Chondrocyte (in vitro differentiated cells): Measurements from ENCODE around the gene C1QTNF8. TPM values are rescaled to one million over a fixed set of nuclear protein-coding genes. Genes with fewer than 3 reads are reported as not detected.

Experiments
- DNase-seq: peaks from one replicate; pipeline ENCODE4 v3.0.0; 2021; ENCODE audit warnings: mixed read lengths, low spot score
- H3K27ac Mint-ChIP-seq: one replicate; pipeline ENCODE4 v1.8.0; 2021; ENCODE audit warnings: mild to moderate bottlenecking, moderate library complexity, mixed read lengths; ENCODE audit not compliant: unreplicated experiment
- H3K27me3 Mint-ChIP-seq: 2 replicates; pipeline ENCODE4 v1.8.0; 2021; ENCODE audit warnings: low read depth, mixed read lengths
- H3K36me3 Mint-ChIP-seq: 2 replicates; pipeline ENCODE4 v1.8.0; 2021; ENCODE audit warnings: low read depth, mixed read lengths
- H3K4me1 Mint-ChIP-seq: 2 replicates; pipeline ENCODE4 v1.8.0; 2021; ENCODE audit warnings: low read depth, mild to moderate bottlenecking, mixed read lengths
- H3K4me3 Mint-ChIP-seq: one replicate; pipeline ENCODE4 v1.8.0; 2021; ENCODE audit warnings: mild to moderate bottlenecking, moderate library complexity, mixed read lengths; ENCODE audit not compliant: unreplicated experiment
- H3K9me3 Mint-ChIP-seq: 2 replicates; pipeline ENCODE4 v1.8.0; 2021; ENCODE audit warnings: low read depth, mixed read lengths
- CTCF ChIP-seq: fragments of 200-600 bp; sonication (generic); IDR thresholded peaks from 2 replicates; pipeline ENCODE4 v1.5.0; 2021; ENCODE audit warnings: antibody characterized with exemption, mild to moderate bottlenecking, moderate library complexity
- total RNA-seq: library from RNA; stranded (reverse); gene quantifications from 3 replicates; pipeline ENCODE4 v1.2.1, GENCODE V29; 2021

Gene C1QTNF8
- total RNA-seq, 1 donor from 2014 or later: not detected

DNA sequence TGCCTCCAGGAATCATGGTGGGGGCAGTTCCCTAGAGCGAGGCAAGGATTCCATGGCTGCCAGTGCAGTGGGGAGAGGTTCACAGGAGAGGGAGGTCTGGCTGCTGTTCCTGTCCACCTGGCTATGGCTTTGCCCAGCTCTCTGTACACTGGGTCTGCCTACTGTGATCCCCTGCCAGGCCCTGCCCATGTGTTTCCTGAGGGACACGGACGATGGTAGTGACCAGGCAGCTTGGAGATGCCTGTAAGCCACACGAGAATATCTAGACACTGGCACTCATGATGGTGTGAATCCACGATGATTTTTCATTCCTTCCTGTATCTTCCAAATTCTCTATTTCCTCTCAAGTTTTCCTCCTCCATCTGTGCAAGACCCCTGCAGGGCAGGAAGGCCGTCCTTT lies 11.1 kb downstream of the C1QTNF8 start:
- peaks cover 14% of the 10 kb centered on the region for H3K9me3 Mint-ChIP-seq
- no peak overlapping the region for H3K4me3 Mint-ChIP-seq
- no peak for TF ChIP-seq CTCF
- peaks cover 7% of the 10 kb centered on the region for H3K4me1 Mint-ChIP-seq
- no peak overlapping the region for H3K27ac Mint-ChIP-seq
- DNase-seq: no peak
- H3K36me3 Mint-ChIP-seq: peaks cover 4% of the 10 kb centered on the region
- peaks cover 25% of the 10 kb centered on the region for H3K27me3 Mint-ChIP-seq

DNA sequence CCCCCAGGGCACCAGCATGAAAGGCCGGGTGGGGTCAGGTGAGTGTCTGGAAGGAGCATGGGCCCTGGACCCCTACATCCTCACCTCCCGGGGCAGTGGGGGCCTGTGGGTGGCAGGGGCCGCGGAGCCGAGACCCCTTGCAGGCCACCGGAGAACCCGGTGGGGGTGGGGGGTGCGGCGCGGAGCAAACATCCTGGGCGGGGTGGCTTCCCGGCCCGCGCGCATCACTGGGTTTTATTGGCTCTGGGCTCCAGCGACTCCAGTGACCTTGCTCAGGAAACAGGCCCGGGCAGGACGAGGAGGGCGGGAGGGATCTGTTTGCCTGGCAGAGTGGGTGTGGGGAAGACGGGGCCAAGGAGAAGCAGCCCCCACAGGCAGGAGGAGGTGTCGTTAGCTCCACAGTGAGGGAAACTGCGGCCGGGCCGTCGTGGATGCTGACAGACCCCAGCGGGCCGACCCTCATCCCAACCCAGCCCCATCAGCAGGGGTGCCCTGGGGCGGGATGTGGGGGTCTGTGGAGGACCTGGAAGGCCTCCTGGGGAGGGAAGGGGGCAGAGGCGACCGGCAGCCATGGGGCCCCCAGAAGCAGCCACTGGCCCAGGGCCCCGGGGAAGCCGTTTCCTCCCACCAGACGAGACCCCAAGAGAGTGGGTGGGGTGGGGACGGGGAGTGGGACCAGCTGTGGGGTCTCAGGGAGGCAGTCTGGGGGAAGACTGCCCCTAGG lies 12.9 kb downstream of the C1QTNF8 start:
- Mint-ChIP-seq H3K27ac (no peak overlapping the region), H3K27me3 (peaks cover 19% of the 10 kb centered on the region), H3K36me3 (peaks cover 4% of the 10 kb centered on the region), H3K4me1 (peaks cover 10% of the 10 kb centered on the region), H3K4me3 (no peak overlapping the region), H3K9me3 (peaks cover 14% of the 10 kb centered on the region)
- no peak for TF ChIP-seq CTCF
- no peak for DNase-seq

- no peak for TF ChIP-seq CTCF
- peaks cover 10% of the 10 kb centered on the region for H3K4me1 Mint-ChIP-seq
- no peak overlapping the region for H3K27ac Mint-ChIP-seq
- H3K36me3 Mint-ChIP-seq: peaks cover 4% of the 10 kb centered on the region
- H3K27me3 Mint-ChIP-seq: peaks cover 19% of the 10 kb centered on the region
- peaks cover 14% of the 10 kb centered on the region for H3K9me3 Mint-ChIP-seq
- DNase-seq: no peak
- no peak overlapping the region for H3K4me3 Mint-ChIP-seq
These were observed 13.6 kb downstream of the C1QTNF8 start for GRCh38 chr16:1082266-1082951.

DNA sequence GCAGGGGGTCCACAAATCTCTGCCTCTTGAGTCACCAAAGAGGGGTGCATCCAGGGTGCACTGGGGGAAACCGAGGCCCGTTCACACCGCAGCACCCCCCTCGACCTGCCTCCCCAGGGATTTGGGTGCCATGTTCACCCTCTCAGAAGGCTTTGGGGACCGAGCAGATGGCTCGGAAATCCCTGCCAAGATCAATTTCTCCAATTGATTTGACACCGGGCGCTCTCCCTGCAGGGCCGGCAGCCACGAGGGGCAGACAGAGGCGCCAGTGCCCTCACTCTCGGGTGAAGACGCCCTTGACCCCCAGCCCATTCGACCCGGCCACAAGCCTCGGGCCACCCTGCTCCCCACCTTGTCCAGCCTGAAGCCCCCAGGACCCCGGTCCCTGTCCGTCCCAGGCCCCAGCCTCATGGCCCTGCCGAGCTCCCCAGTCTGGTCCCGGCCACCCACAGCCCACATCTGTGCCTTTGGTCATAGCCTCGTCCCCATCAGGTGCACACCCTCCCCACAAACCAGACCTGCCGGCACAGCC lies 14.2 kb downstream of the C1QTNF8 start:
- no peak overlapping the region for H3K4me3 Mint-ChIP-seq
- no peak for TF ChIP-seq CTCF
- peaks cover 10% of the 10 kb centered on the region for H3K4me1 Mint-ChIP-seq
- no peak overlapping the region for H3K27ac Mint-ChIP-seq
- H3K27me3 Mint-ChIP-seq: peaks cover 21% of the 10 kb centered on the region
- no peak for DNase-seq
- H3K36me3 Mint-ChIP-seq: peaks cover 4% of the 10 kb centered on the region
- H3K9me3 Mint-ChIP-seq: peaks cover 14% of the 10 kb centered on the region
